Stomach (tissue), 9 donors: ENCODE measurements around the gene ENTPD6. TPM values are rescaled to one million over a fixed set of nuclear protein-coding genes. Genes with fewer than 3 reads are reported as not detected.
A peak's percentile ranks its signal among the peaks of the same experiment; 100 is the strongest.

Experiments
- DNase-seq, 2 donors: peaks; one replicate each; pipeline versions ENCODE4 v3.0.0 to v3.0.0-alpha.2; 2013 to 2019
- H3K27ac ChIP-seq, 5 donors: fragments of 200-600 bp in 4 of 5; sonication (generic) in 4 of 5; one replicate each; pipeline ENCODE4 v1.5.1; 2013 to 2019; ENCODE audit warnings: mild to moderate bottlenecking in 1 of 5, moderate library complexity in 1 of 5
- H3K27me3 ChIP-seq, 3 donors: fragments of 200-600 bp; sonication (generic); one replicate each; pipeline ENCODE4 v1.5.1; 2017 to 2019; ENCODE audit warnings: mixed run types in 1 of 3
- H3K36me3 ChIP-seq, 4 donors: fragments of 200-600 bp; sonication (generic); 1 replicate in 3 of 4; 2 replicates in 1 of 4; pipeline ENCODE4 v1.5.1; 2016 to 2019
- H3K4me1 ChIP-seq, 4 donors: fragments of 200-600 bp; sonication (generic); one replicate each; pipeline ENCODE4 v1.5.1; 2016 to 2019
- H3K4me3 ChIP-seq, 4 donors: fragments of 200-600 bp; sonication (generic) in 3 of 4; one replicate each; pipeline ENCODE4 v1.5.1; 2016 to 2019; ENCODE audit warnings: mild to moderate bottlenecking in 1 of 4
- H3K9me3 ChIP-seq, 4 donors: fragments of 200-600 bp; sonication (generic); one replicate each; pipeline ENCODE4 v1.5.1; 2016 to 2019
- EP300 ChIP-seq: sonication (generic); formaldehyde crosslinking; IDR thresholded peaks from one replicate; pipeline ENCODE4 v1.6.1; 2017; ENCODE audit warnings: antibody characterized with exemption
- POLR2A ChIP-seq, 4 donors: fragments of 450-650 bp; IDR thresholded peaks; one replicate each; pipeline ENCODE4 v1.6.1; 2016; ENCODE audit warnings: antibody characterized with exemption in 4 of 4, control low read depth in 2 of 4, mild to moderate bottlenecking in 1 of 4, moderate library complexity in 1 of 4
- POLR2AphosphoS5 ChIP-seq, 3 donors: sonication (generic); formaldehyde crosslinking; IDR thresholded peaks; one replicate each; pipeline ENCODE4 v1.6.1; 2016; ENCODE audit warnings: antibody characterized with exemption in 3 of 3
- WGBS, 5 donors: extraction: QIAGEN DNeasy Blood & Tissue Kit in 3 of 5; methylation state at CpG; one replicate each; pipeline versions ENCODE4 v1.1.5 to v1.1.7; 2013 to 2018; 5-methylcytosine and 5-hydroxymethylcytosine counted together
- intact Hi-C: fragments of 100-400 bp; cut with DNase I; formaldehyde crosslinking; loops from one replicate; pipeline ENCODE4 v1.15.1; 2023; ENCODE audit warnings: low total_unique reads
- polyA plus RNA-seq, 3 donors: library from polyadenylated mRNA; stranded (reverse); fragments of 200-250 nt; gene quantifications; one replicate each; pipeline ENCODE4 v1.2.3, GENCODE V29; 2013
- total RNA-seq, 5 donors: library from RNA; depleted of rRNA; stranded (reverse); fragments of >200 nt; gene quantifications; one replicate each; pipeline versions ENCODE4 v1.1.0 to v1.2.3, GENCODE V29; 2014 to 2016
- TF ChIP-seq, protein P1 (sequence below), 7 experiments: fragments of 450-650 bp in 4 of 7; fragments of 200-600 bp in 3 of 7; sonication (generic) in 3 of 7; IDR thresholded peaks; one replicate each; pipeline ENCODE4 v1.5.1; 2016 to 2019; ENCODE audit warnings: antibody characterized with exemption in 7 of 7, control low read depth in 2 of 7, mild to moderate bottlenecking in 1 of 7
- donor health status: healthy with polysubstance abuse.
- donor health status: Bipolar disorder and iron deficiency.
- donor health status: healthy.

Gene ENTPD6
- total and polyA plus RNA-seq, 8 donors = 38.5 to 110 (median 66.5) TPM

DNA sequence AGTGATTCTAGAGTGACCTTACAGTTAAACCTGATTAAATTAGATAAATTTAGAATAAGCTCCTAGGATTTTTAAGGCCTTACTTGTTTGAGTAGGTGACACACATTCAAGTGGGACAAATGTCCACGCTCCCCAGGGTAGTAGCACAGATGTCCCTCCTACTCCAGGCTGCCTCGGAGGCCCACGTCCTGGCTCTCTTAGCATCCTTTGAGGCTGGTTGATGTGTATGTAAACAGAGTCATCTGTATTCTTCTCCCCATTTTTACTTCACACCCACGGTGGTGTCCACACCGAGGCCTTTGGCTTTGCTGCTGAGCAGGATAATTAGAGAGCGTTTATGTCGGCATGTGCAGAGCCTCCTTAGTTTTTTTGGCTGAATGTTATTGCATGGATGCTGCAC, 15.8 kb downstream of the ENTPD6 start:
- no peaks in the 10 kb centered on the region for H3K9me3 ChIP-seq
- H3K4me3 ChIP-seq = no peak overlapping the region
- TF ChIP-seq EP300 (no peak), POLR2AphosphoS5 (IDR thresholded peaks at IDR 0.05) (no peak), POLR2A (IDR thresholded peaks at IDR 0.05) (no peak)
- TF ChIP-seq, protein P1, sequence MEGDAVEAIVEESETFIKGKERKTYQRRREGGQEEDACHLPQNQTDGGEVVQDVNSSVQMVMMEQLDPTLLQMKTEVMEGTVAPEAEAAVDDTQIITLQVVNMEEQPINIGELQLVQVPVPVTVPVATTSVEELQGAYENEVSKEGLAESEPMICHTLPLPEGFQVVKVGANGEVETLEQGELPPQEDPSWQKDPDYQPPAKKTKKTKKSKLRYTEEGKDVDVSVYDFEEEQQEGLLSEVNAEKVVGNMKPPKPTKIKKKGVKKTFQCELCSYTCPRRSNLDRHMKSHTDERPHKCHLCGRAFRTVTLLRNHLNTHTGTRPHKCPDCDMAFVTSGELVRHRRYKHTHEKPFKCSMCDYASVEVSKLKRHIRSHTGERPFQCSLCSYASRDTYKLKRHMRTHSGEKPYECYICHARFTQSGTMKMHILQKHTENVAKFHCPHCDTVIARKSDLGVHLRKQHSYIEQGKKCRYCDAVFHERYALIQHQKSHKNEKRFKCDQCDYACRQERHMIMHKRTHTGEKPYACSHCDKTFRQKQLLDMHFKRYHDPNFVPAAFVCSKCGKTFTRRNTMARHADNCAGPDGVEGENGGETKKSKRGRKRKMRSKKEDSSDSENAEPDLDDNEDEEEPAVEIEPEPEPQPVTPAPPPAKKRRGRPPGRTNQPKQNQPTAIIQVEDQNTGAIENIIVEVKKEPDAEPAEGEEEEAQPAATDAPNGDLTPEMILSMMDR (IDR thresholded peaks at IDR 0.05) = no peak
- no peaks in the 10 kb centered on the region for H3K27me3 ChIP-seq
- peaks cover 51 to 83% (median 78%) of the 10 kb centered on the region in 4 donors for H3K36me3 ChIP-seq
- WGBS, 5 donors = 81 to 92% (median 84%) methylated on average over 7 of the region's 7 CpGs
- intact Hi-C loops = no loop called here
- peak in 1 of 2 donors; percentile 15 for DNase-seq
- no peak overlapping the region for H3K27ac ChIP-seq
- H3K4me1 ChIP-seq = no peaks in the 10 kb centered on the region

DNA sequence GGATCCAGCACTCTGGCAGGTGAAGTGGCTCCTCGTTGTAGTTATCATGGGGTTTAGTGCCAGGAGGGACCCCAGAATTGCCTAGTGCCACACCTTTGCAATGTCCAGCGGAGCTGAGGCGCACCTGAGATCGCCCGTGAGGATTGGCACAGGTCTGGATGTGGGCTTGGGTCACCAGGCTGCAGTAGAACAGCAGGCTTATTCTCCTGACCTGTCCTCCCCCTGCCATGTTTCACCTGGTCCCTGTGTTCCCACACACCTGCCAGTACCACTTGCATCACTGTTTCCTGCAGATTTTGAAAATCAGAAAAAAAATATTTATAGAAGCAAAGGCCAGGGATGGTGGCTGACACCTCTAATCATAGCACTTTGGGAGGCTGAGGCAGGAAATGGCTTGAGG, 16.7 kb downstream of the ENTPD6 start:
- peaks cover 57 to 84% (median 81%) of the 10 kb centered on the region in 4 donors for H3K36me3 ChIP-seq
- peak in 1 of 2 donors; percentile 17 for DNase-seq
- no peak overlapping the region for H3K27ac ChIP-seq
- H3K4me3 ChIP-seq = no peak overlapping the region
- TF ChIP-seq, protein P1 (IDR thresholded peaks at IDR 0.05) = no peak
- no peak for TF ChIP-seq EP300
- TF ChIP-seq POLR2AphosphoS5 (IDR thresholded peaks at IDR 0.05) = no peak
- H3K4me1 ChIP-seq = no peaks in the 10 kb centered on the region
- H3K27me3 ChIP-seq = no peaks in the 10 kb centered on the region
- H3K9me3 ChIP-seq = no peaks in the 10 kb centered on the region
- intact Hi-C loops = no loop called here
- 67 to 91% (median 83%) methylated on average over 4 to 5 of the region's 5 CpGs for WGBS, 5 donors

DNA sequence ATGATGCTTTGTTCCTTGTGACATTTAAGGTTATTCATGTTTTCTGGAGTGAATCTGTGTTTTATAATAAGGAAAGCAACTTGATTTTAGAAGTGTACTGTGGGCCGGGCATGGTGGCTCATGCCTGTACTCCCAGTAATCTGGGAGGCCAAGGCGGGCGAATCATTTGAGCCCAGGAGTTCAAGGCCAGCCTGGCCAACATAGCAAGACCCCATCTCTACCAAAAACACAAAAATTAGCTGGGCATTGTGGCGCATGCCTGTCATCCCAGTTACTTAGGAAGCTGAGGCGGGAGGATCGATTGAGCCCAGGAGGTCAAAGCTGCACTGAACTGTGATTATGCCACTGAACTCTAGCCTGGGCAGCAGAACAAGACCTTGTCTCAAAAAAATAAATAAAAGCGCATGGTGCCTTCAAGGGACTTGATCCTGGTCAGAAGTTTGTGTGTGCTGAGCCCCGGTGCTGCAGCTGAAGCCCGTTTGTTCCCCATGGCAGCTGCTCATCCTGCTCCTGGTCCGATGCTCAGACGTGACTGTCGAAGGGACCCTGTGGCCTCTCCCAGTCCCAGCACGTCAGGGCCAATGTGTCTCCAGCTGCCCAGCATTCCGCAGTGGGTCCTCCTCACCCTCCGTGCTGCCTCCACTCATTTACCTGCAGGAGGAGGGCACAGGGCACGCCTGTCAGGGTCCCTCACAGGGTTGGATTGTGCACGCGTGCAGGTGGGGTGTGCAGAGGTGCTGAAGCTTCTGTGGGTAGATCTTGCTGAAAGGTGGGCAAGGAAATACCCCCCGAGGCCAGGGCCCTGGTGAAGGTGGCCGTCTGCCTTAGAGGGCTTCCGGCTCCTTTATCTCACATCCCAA, 18.3 kb downstream of the ENTPD6 start:
- TF ChIP-seq, protein P1 (IDR thresholded peaks at IDR 0.05) = no peak
- TF ChIP-seq POLR2A (IDR thresholded peaks at IDR 0.05) (no peak), EP300 (no peak), POLR2AphosphoS5 (IDR thresholded peaks at IDR 0.05) (no peak)
- Histone ChIP-seq H3K27me3 (no peaks in the 10 kb centered on the region), H3K4me3 (no peak overlapping the region), H3K4me1 (no peaks in the 10 kb centered on the region), H3K9me3 (no peaks in the 10 kb centered on the region), H3K36me3 (peaks cover 68 to 94% (median 92%) of the 10 kb centered on the region in 4 donors), H3K27ac (no peak overlapping the region)
- DNase-seq = peak in 1 of 2 donors; percentile 18
- 94 to 96% (median 94%) methylated on average over 16 to 21 of the region's 21 CpGs for WGBS, 5 donors
- intact Hi-C loops = no loop called here

DNA sequence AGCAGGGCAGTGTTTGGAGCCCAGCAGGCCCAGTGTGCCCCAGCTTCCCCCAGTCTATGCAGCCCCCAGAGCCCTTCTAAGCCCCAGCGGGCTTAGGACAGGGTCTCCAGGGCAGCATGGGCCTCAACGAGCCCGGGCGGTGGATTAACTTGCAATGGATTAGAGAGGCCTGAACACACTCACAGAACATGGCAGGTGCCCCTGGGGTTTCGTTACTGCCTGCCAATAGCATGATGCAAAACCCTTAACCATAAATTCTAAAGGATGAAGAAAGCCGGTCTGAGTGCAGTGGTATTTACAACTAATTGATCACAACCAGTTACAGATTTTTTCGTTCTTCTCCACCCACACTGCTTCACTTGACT, 18.9 kb downstream of the ENTPD6 start:
- no peak for DNase-seq
- no peak overlapping the region for H3K4me3 ChIP-seq
- no peaks in the 10 kb centered on the region for H3K27me3 ChIP-seq
- no peak overlapping the region for H3K27ac ChIP-seq
- peaks cover 69 to 100% (median 98%) of the 10 kb centered on the region in 4 donors for H3K36me3 ChIP-seq
- no peaks in the 10 kb centered on the region for H3K9me3 ChIP-seq
- H3K4me1 ChIP-seq = no peaks in the 10 kb centered on the region
- TF ChIP-seq, protein P1 (IDR thresholded peaks at IDR 0.05) = no peak
- TF ChIP-seq POLR2AphosphoS5 (IDR thresholded peaks at IDR 0.05) (no peak), EP300 (no peak), POLR2A (IDR thresholded peaks at IDR 0.05) (no peak)
- WGBS, 5 donors = 80 to 90% (median 82%) methylated on average over 7 of the region's 7 CpGs
- intact Hi-C loops = no loop called here
